PC-3 (cell line): ENCODE results near the gene ATP10A. TPM values are rescaled to one million over a fixed set of nuclear protein-coding genes. Genes with fewer than 3 reads are reported as not detected.

Experiments
- ATAC-seq: fragments of 200-7000 bp; cut with Tn5 transposase; 2 replicates; pipeline ENCODE4 v1.9.1; 2020; ENCODE audit warnings: mild to moderate bottlenecking, moderate library complexity
- BruUV-seq: library from RNA; stranded (reverse); fragments of 400-500 nt; replicated peaks from 2 replicates; lab custom pipeline; 2021; lab: Mats Ljungman, UMichigan
- CTCF ChIA-PET: fragments of 300-600 bp; sonication (Branson Sonifier 250); formaldehyde crosslinking; loops from one replicate; lab custom pipeline; 2022; ENCODE audit warnings: antibody characterized with exemption; lab: Charles Lee
- POLR2A ChIA-PET: fragments of 300-600 bp; sonication (Branson Sonifier 250); formaldehyde crosslinking; loops from one replicate; lab custom pipeline; 2022; ENCODE audit warnings: antibody characterized with exemption; ENCODE audit not compliant: unreplicated experiment; lab: Charles Lee
- DNase-seq: peaks from one replicate; pipeline ENCODE4 v3.0.0-alpha.2; 2015
- H2AFZ ChIP-seq: fragments of 300-600 bp; sonication (generic); 2 replicates; pipeline ENCODE4 v1.6.0; 2016; ENCODE audit warnings: antibody characterized with exemption, low read length
- H3F3A ChIP-seq: fragments of 300-600 bp; sonication (generic); one replicate; pipeline ENCODE4 v1.6.0; 2017; ENCODE audit warnings: antibody characterized with exemption, low read length, control low read depth, mild to moderate bottlenecking; ENCODE audit not compliant: unreplicated experiment
- H3K27ac ChIP-seq: fragments of 300-600 bp; sonication (generic); 2 replicates; pipeline ENCODE4 v1.5.1; 2016; ENCODE audit warnings: mild to moderate bottlenecking, low read length
- H3K27me3 ChIP-seq: fragments of 300-600 bp; sonication (generic); 2 replicates; pipeline ENCODE4 v1.6.1; 2016; ENCODE audit warnings: low read length, mixed read lengths
- H3K36me3 ChIP-seq: fragments of 300-600 bp; sonication (generic); 2 replicates; pipeline ENCODE4 v1.6.1; 2016; ENCODE audit warnings: low read depth, mixed run types, low read length, mixed read lengths
- H3K4me1 ChIP-seq: fragments of 300-600 bp; sonication (generic); 2 replicates; pipeline ENCODE4 v1.5.1; 2016; ENCODE audit warnings: low read length; ENCODE audit not compliant: insufficient read depth
- H3K4me2 ChIP-seq: fragments of 300-600 bp; sonication (generic); 2 replicates; pipeline ENCODE4 v1.6.0; 2016; ENCODE audit warnings: low read length
- H3K4me3 ChIP-seq: fragments of 300-600 bp; sonication (generic); 2 replicates; pipeline ENCODE4 v1.5.1; 2016; ENCODE audit warnings: mild to moderate bottlenecking, low read length, mixed read lengths
- H3K79me2 ChIP-seq: fragments of 300-600 bp; sonication (generic); 2 replicates; pipeline ENCODE4 v1.6.1; 2017; ENCODE audit warnings: low read length, mixed read lengths
- H3K9ac ChIP-seq: fragments of 300-600 bp; sonication (generic); 2 replicates; pipeline ENCODE4 v1.6.0; 2016; ENCODE audit warnings: mild to moderate bottlenecking, low read length
- H3K9me2 ChIP-seq: fragments of 300-600 bp; sonication (generic); replicated peaks from 2 replicates; pipeline ENCODE4 v1.6.1; 2016; ENCODE audit warnings: mixed run types, low read length, mixed read lengths
- H3K9me3 ChIP-seq: fragments of 300-600 bp; sonication (generic); 2 replicates; pipeline ENCODE4 v1.6.1; 2016; ENCODE audit warnings: low read length, mixed read lengths
- H4K20me1 ChIP-seq: fragments of 300-600 bp; sonication (generic); 2 replicates; pipeline ENCODE4 v1.6.1; 2016; ENCODE audit warnings: low read length, mixed read lengths
- CTCF ChIP-seq: fragments of 300-600 bp; sonication (generic); conservative IDR thresholded peaks from 2 replicates; pipeline ENCODE4 v1.5.1; 2017; ENCODE audit warnings: antibody characterized with exemption, low read depth, mild to moderate bottlenecking, low read length
- EZH2 ChIP-seq: fragments of 300-600 bp; sonication (generic); IDR thresholded peaks from one replicate; pipeline ENCODE4 v1.6.1; 2017; ENCODE audit warnings: antibody characterized with exemption, mild to moderate bottlenecking, low read length; ENCODE audit not compliant: unreplicated experiment
- EZH2phosphoT487 ChIP-seq: fragments of 300-600 bp; sonication (generic); IDR thresholded peaks from 2 replicates; pipeline ENCODE4 v1.6.1; 2018; ENCODE audit warnings: mild to moderate bottlenecking, antibody characterized with exemption, low read length, borderline replicate concordance
- intact Hi-C: fragments of 100-400 bp; cut with micrococcal nuclease; formaldehyde crosslinking; loops from 2 replicates; pipeline ENCODE4 v1.9.0; 2023
- total RNA-seq: library from RNA; depleted of rRNA; stranded (reverse); fragments of >200 nt; gene quantifications from 2 replicates; pipeline ENCODE4 v1.2.3, GENCODE V29; 2014

The ATP10A gene
- total RNA-seq, 1 experiment from 2014 or later = 2.6 TPM

GRCh38 chr15:25812845-25813244 lies 50.3 kb downstream of the ATP10A start:
- CTCF ChIA-PET = no interaction called here
- BruUV-seq = no TSS peak
- intact Hi-C loops = no loop called here

DNA sequence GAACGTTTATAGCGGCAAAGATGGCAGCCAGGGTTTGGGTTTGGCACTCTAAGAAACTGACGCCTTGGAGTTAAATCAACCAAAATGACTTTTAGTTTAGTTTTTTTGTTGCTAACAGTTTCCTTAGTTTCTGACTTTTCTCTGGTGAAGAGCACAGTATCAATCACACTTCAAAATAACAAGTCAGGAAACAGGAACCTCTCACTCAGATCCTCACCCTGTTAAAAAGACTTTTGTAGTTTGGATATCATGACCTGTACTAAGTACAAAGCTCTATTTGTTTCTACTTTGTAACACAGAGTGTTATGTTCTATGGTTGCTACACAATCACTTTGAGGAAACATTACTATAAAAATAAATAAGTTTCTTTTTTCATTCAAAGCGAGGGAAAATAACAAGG lies 51.1 kb downstream of the ATP10A start:
- no peaks in the 10 kb centered on the region for H3K9me3 ChIP-seq
- intact Hi-C loops = no loop called here

More at GRCh38 chr15:25812845-25813244, 50.3 kb downstream of the ATP10A start:
- no peak overlapping the region for H3K4me3 ChIP-seq
- no peaks in the 10 kb centered on the region for H3K4me1 ChIP-seq
- no peak overlapping the region for H3K27ac ChIP-seq
- H3K9me2 ChIP-seq = no peaks in the 10 kb centered on the region
- no peaks in the 10 kb centered on the region for H4K20me1 ChIP-seq
- H3F3A ChIP-seq = no peaks in the 10 kb centered on the region
- no peak overlapping the region for H3K9ac ChIP-seq
- no peaks in the 10 kb centered on the region for H3K27me3 ChIP-seq
- H3K36me3 ChIP-seq = no peaks in the 10 kb centered on the region
- no peak overlapping the region for H3K4me2 ChIP-seq
- no peak overlapping the region for H2AFZ ChIP-seq
- DNase-seq (no peak), ATAC-seq (no peak)
- no peaks in the 10 kb centered on the region for H3K79me2 ChIP-seq
- no peaks in the 10 kb centered on the region for H3K9me3 ChIP-seq
- POLR2A ChIA-PET = no interaction called here
- TF ChIP-seq EZH2 (no peak), CTCF (no peak), EZH2phosphoT487 (no peak)

More for the DNA sequence above, 51.1 kb downstream of the ATP10A start:
- H3K4me3 ChIP-seq = no peak overlapping the region
- H3F3A ChIP-seq = no peaks in the 10 kb centered on the region
- no peak overlapping the region for H3K9ac ChIP-seq
- H3K4me1 ChIP-seq = no peaks in the 10 kb centered on the region
- no peak overlapping the region for H2AFZ ChIP-seq
- no peak for DNase-seq
- H4K20me1 ChIP-seq = no peaks in the 10 kb centered on the region
- no peak for ATAC-seq
- no peaks in the 10 kb centered on the region for H3K36me3 ChIP-seq
- ChIA-PET POLR2A (no interaction called here), CTCF (no interaction called here)
- no TSS peak for BruUV-seq
- no peaks in the 10 kb centered on the region for H3K79me2 ChIP-seq
- H3K9me2 ChIP-seq = no peaks in the 10 kb centered on the region
- no peaks in the 10 kb centered on the region for H3K27me3 ChIP-seq
- no peak for TF ChIP-seq EZH2phosphoT487
- TF ChIP-seq CTCF = no peak
- TF ChIP-seq EZH2 = no peak
- no peak overlapping the region for H3K4me2 ChIP-seq
- no peak overlapping the region for H3K27ac ChIP-seq
